Measurements from ENCODE around the gene RELN. TPM values are rescaled to one million over a fixed set of nuclear protein-coding genes. Genes with fewer than 3 reads are reported as not detected.

The RELN gene
- total RNA-seq, 1 experiment from 2014 or later = 0.20 TPM

DNA sequence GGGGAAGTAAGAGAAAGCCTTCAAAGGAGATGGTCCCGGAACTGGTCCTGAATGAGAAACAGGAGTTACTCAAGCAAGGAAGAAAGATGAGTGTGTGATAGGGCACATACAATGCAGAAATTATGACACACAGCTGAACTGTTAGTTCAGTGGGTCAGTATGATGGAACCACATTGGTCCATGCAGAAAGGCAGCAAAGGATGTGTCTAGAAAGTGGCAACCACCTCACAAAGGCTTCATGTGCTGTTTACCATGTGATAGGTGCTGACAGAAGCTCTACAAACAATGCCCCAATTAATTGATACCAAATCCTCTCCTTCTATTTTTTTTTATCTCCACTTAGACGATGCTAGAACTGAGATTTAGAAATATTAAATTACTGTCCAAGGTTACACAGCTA is 258.3 kb downstream of the RELN start:
- POLR2A ChIA-PET = no interaction called here

More for the DNA sequence above, 258.3 kb downstream of the RELN start:
- RAD21 ChIA-PET (ENCODE audit: low non-redundant PET in 1 of 2, low total read pairs in 2 of 2, uncharacterized antibody in 2 of 2, unreplicated experiment in 2 of 2) = no interaction called here
- intact Hi-C loops (cut with micrococcal nuclease) = no loop called here
- H3K79me2 ChIP-seq (ENCODE audit: insufficient read depth, low read length) = no peaks in the 10 kb centered on the region
- H2AFZ ChIP-seq (ENCODE audit: low read depth, low read length, poor library complexity, severe bottlenecking) = no peak overlapping the region
- no peak overlapping the region for H3K27ac ChIP-seq (ENCODE audit: low read depth, low read length)
- CTCF ChIA-PET = no interaction called here
- DNase-seq (ENCODE audit: low read depth, low spot score) (no peak), ATAC-seq (no peak)
- no peaks in the 10 kb centered on the region for H3K36me3 ChIP-seq (ENCODE audit: control insufficient read depth in 1 of 2, insufficient read depth in 2 of 2, low read length in 2 of 2)
- no peak for TF ChIP-seq EGR1 (IDR thresholded peaks at IDR 0.05; ENCODE audit: low read depth)
- TF ChIP-seq ELF1 (IDR thresholded peaks at IDR 0.05; ENCODE audit: borderline replicate concordance, low read depth) = no peak
- TF ChIP-seq SRF (IDR thresholded peaks at IDR 0.05; ENCODE audit: low read depth) = no peak
- no peak for TF ChIP-seq ZFX (IDR thresholded peaks at IDR 0.05)
- TF ChIP-seq, protein P1, sequence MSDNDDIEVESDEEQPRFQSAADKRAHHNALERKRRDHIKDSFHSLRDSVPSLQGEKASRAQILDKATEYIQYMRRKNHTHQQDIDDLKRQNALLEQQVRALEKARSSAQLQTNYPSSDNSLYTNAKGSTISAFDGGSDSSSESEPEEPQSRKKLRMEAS (IDR thresholded peaks at IDR 0.05) = no peak
- no peak for TF ChIP-seq EZH2phosphoT487 (IDR thresholded peaks at IDR 0.05; ENCODE audit: borderline replicate concordance)
- TF ChIP-seq EZH2 (IDR thresholded peaks at IDR 0.05) = no peak
- TF ChIP-seq FOSL1 (IDR thresholded peaks at IDR 0.05; ENCODE audit: low read depth) = no peak
- TF ChIP-seq, protein P2, sequence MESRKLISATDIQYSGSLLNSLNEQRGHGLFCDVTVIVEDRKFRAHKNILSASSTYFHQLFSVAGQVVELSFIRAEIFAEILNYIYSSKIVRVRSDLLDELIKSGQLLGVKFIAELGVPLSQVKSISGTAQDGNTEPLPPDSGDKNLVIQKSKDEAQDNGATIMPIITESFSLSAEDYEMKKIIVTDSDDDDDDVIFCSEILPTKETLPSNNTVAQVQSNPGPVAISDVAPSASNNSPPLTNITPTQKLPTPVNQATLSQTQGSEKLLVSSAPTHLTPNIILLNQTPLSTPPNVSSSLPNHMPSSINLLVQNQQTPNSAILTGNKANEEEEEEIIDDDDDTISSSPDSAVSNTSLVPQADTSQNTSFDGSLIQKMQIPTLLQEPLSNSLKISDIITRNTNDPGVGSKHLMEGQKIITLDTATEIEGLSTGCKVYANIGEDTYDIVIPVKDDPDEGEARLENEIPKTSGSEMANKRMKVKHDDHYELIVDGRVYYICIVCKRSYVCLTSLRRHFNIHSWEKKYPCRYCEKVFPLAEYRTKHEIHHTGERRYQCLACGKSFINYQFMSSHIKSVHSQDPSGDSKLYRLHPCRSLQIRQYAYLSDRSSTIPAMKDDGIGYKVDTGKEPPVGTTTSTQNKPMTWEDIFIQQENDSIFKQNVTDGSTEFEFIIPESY (IDR thresholded peaks at IDR 0.05; ENCODE audit: extremely low read depth, insufficient replicate concordance, low read length) = no peak
- no peak for TF ChIP-seq SP1 (IDR thresholded peaks at IDR 0.05; ENCODE audit: low read depth)
- TF ChIP-seq, protein P3, sequence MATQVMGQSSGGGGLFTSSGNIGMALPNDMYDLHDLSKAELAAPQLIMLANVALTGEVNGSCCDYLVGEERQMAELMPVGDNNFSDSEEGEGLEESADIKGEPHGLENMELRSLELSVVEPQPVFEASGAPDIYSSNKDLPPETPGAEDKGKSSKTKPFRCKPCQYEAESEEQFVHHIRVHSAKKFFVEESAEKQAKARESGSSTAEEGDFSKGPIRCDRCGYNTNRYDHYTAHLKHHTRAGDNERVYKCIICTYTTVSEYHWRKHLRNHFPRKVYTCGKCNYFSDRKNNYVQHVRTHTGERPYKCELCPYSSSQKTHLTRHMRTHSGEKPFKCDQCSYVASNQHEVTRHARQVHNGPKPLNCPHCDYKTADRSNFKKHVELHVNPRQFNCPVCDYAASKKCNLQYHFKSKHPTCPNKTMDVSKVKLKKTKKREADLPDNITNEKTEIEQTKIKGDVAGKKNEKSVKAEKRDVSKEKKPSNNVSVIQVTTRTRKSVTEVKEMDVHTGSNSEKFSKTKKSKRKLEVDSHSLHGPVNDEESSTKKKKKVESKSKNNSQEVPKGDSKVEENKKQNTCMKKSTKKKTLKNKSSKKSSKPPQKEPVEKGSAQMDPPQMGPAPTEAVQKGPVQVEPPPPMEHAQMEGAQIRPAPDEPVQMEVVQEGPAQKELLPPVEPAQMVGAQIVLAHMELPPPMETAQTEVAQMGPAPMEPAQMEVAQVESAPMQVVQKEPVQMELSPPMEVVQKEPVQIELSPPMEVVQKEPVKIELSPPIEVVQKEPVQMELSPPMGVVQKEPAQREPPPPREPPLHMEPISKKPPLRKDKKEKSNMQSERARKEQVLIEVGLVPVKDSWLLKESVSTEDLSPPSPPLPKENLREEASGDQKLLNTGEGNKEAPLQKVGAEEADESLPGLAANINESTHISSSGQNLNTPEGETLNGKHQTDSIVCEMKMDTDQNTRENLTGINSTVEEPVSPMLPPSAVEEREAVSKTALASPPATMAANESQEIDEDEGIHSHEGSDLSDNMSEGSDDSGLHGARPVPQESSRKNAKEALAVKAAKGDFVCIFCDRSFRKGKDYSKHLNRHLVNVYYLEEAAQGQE (IDR thresholded peaks at IDR 0.05; ENCODE audit: low read depth) = no peak
- no peak for TF ChIP-seq CEBPB (IDR thresholded peaks at IDR 0.05; ENCODE audit: low read depth)
- no peak for TF ChIP-seq JUND (IDR thresholded peaks at IDR 0.05)
- no peak for TF ChIP-seq CBX3 (IDR thresholded peaks at IDR 0.05; ENCODE audit: low read depth)
- no peak for TF ChIP-seq ZNF274 (IDR thresholded peaks at IDR 0.05; ENCODE audit: low read depth, low read length)
- H3K27me3 ChIP-seq (ENCODE audit: insufficient read depth, low read length) = peaks cover 13% of the 10 kb centered on the region
- H4K20me1 ChIP-seq (ENCODE audit: insufficient read depth) = no peaks in the 10 kb centered on the region
- no peak overlapping the region for H3K4me3 ChIP-seq (replicated peaks in 1 of 2; ENCODE audit: low read depth in 1 of 2, low read length in 2 of 2)
- H3K4me1 ChIP-seq (ENCODE audit: control insufficient read depth in 1 of 2, insufficient read depth in 2 of 2, low read length in 2 of 2) = no peaks in the 10 kb centered on the region
- no peak overlapping the region for H3K4me2 ChIP-seq (ENCODE audit: low read length)
- H3K9ac ChIP-seq (ENCODE audit: low read length) = no peak overlapping the region
- no peaks in the 10 kb centered on the region for H3K9me3 ChIP-seq (ENCODE audit: control insufficient read depth in 1 of 2, insufficient read depth in 1 of 2, low read depth in 1 of 2, low read length in 2 of 2)
- no peaks in the 10 kb centered on the region for H3K9me2 ChIP-seq (ENCODE audit: insufficient read depth)
- BruUV-seq (replicated peaks) = no TSS peak

Data from HCT116 (cell line).